ENCODE results near the gene CDC16.

DNA sequence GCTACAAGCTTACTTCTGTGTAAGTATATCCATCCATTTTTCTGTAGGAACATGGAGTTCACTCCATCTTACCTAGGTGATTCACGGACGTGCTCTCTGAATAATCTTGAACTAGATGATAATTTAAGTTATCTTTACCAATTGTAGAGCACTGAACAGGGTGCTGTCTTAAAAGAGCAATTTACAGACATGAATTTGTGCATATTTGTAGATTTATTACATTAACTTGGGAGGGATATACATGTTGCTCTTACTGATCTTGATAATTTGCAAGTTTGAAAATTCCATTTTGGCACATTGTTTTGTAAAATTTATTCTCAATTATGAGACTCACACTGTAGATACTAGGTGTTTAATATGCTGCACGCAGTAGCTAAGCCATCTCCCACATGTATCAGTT is 9.3 kb downstream of the CDC16 start:
- TF ChIP-seq, protein P1, sequence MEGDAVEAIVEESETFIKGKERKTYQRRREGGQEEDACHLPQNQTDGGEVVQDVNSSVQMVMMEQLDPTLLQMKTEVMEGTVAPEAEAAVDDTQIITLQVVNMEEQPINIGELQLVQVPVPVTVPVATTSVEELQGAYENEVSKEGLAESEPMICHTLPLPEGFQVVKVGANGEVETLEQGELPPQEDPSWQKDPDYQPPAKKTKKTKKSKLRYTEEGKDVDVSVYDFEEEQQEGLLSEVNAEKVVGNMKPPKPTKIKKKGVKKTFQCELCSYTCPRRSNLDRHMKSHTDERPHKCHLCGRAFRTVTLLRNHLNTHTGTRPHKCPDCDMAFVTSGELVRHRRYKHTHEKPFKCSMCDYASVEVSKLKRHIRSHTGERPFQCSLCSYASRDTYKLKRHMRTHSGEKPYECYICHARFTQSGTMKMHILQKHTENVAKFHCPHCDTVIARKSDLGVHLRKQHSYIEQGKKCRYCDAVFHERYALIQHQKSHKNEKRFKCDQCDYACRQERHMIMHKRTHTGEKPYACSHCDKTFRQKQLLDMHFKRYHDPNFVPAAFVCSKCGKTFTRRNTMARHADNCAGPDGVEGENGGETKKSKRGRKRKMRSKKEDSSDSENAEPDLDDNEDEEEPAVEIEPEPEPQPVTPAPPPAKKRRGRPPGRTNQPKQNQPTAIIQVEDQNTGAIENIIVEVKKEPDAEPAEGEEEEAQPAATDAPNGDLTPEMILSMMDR (IDR thresholded peaks at IDR 0.05 in 8 of 11, conservative IDR thresholded peaks at IDR 0.05 in 3 of 11), result no peak
- TF ChIP-seq POLR2A (IDR thresholded peaks at IDR 0.05), result no peak
- no peak for TF ChIP-seq POLR2AphosphoS5 (IDR thresholded peaks at IDR 0.05)
